HG03558 (cell line): ENCODE results near the gene ZBTB45.

Experiments
- ATAC-seq: cut with Tn5 transposase; IDR thresholded peaks from one replicate; pipeline ENCODE4 v1.9.1; 2021; ENCODE audit warnings: moderate number of reproducible peaks; ENCODE audit not compliant: unreplicated experiment; ENCODE audit errors: extremely low read depth

Gene ZBTB45

GRCh38 chr19:58555369-58555885, 35.8 kb upstream of the ZBTB45 start:
- ATAC-seq = no peak

GRCh38 chr19:58554494-58555368, 35.1 kb upstream of the ZBTB45 start, which contains the start of gene CHMP2A:
CHMP2A (minus strand) TSS chr19:58555105; CDS start chr19:58554212, 893 bp downstream.
- no peak for ATAC-seq

- ATAC-seq = no peak
Measured at GRCh38 chr19:58553799-58554493, 34.3 kb upstream of the ZBTB45 start.

GRCh38 chr19:58552655-58553054, 33.0 kb upstream of the ZBTB45 start:
- no peak for ATAC-seq

- ATAC-seq = no peak
Measured at GRCh38 chr19:58551577-58552471, 32.2 kb upstream of the ZBTB45 start.

GRCh38 chr19:58551123-58551497, 31.5 kb upstream of the ZBTB45 start:
- ATAC-seq = no peak

GRCh38 chr19:58550362-58551122, 30.9 kb upstream of the ZBTB45 start:
- ATAC-seq = no peak

- ATAC-seq = no peak
Measured at GRCh38 chr19:58549664-58550361, 30.2 kb upstream of the ZBTB45 start.

- no peak for ATAC-seq
Measured at GRCh38 chr19:58548859-58549663, 29.5 kb upstream of the ZBTB45 start.

GRCh38 chr19:58547323-58548312, 28.0 kb upstream of the ZBTB45 start:
- ATAC-seq = no peak

GRCh38 chr19:58546019-58546530, 26.5 kb upstream of the ZBTB45 start:
- ATAC-seq = no peak

GRCh38 chr19:58545286-58546018, 25.8 kb upstream of the ZBTB45 start:
- ATAC-seq = no peak

GRCh38 chr19:58544591-58545285, 25.1 kb upstream of the ZBTB45 start:
- ATAC-seq = peak; percentile 34

- peak; percentile 43 for ATAC-seq
Measured at GRCh38 chr19:58543826-58544590, 24.4 kb upstream of the ZBTB45 start, which contains the start of gene TRIM28. TRIM28 (plus strand) TSS chr19:58544064; CDS start chr19:58544758, 694 bp downstream.
